Hepatocyte (in vitro differentiated cells): Measurements from ENCODE around the gene SELENOI. TPM values are rescaled to one million over a fixed set of nuclear protein-coding genes. Genes with fewer than 3 reads are reported as not detected.

Source experiments
- DNase-seq: peaks from one replicate; pipeline ENCODE4 v3.0.0-alpha.2; 2016; ENCODE audit warnings: low spot score
- H2AFZ ChIP-seq: fragments of 200-600 bp; sonication (generic); 2 replicates; pipeline ENCODE4 v1.6.0; 2016; ENCODE audit warnings: antibody characterized with exemption, mild to moderate bottlenecking
- H3K27ac ChIP-seq: fragments of 200-600 bp; sonication (generic); 2 replicates; pipeline ENCODE4 v1.5.1; 2016; ENCODE audit warnings: mild to moderate bottlenecking
- H3K27me3 ChIP-seq: fragments of 200-600 bp; sonication (generic); 2 replicates; pipeline ENCODE4 v1.6.1; 2016
- H3K36me3 ChIP-seq: fragments of 200-600 bp; sonication (generic); replicated peaks from 2 replicates; pipeline ENCODE4 v1.5.1; 2016; ENCODE audit warnings: low read depth; ENCODE audit not compliant: insufficient read depth
- H3K4me1 ChIP-seq: fragments of 200-600 bp; sonication (generic); 2 replicates; pipeline ENCODE4 v1.5.1; 2016; ENCODE audit warnings: mild to moderate bottlenecking, moderate library complexity; ENCODE audit not compliant: insufficient read depth
- H3K4me2 ChIP-seq: fragments of 200-600 bp; sonication (generic); 2 replicates; pipeline ENCODE4 v1.6.0; 2016
- H3K4me3 ChIP-seq: fragments of 200-600 bp; sonication (generic); 2 replicates; pipeline ENCODE4 v1.5.1; 2016; ENCODE audit warnings: mild to moderate bottlenecking
- H3K79me2 ChIP-seq: fragments of 200-600 bp; sonication (generic); 2 replicates; pipeline ENCODE4 v1.6.0; 2017; ENCODE audit warnings: mild to moderate bottlenecking
- H3K9me2 ChIP-seq: fragments of 200-600 bp; sonication (generic); replicated peaks from 2 replicates; pipeline ENCODE4 v1.6.0; 2017; ENCODE audit warnings: mild to moderate bottlenecking; ENCODE audit not compliant: insufficient read depth
- H3K9me3 ChIP-seq: fragments of 200-600 bp; sonication (generic); 2 replicates; pipeline ENCODE4 v1.5.1; 2016; ENCODE audit warnings: low read depth, mild to moderate bottlenecking
- H4K20me1 ChIP-seq: fragments of 200-600 bp; sonication (generic); 2 replicates; pipeline ENCODE4 v1.6.0; 2016; ENCODE audit warnings: mild to moderate bottlenecking; ENCODE audit not compliant: insufficient read depth, poor library complexity, severe bottlenecking
- CTCF ChIP-seq: fragments of 200-600 bp; sonication (generic); IDR thresholded peaks from 2 replicates; pipeline ENCODE4 v1.5.1; 2016; ENCODE audit warnings: antibody characterized with exemption, mild to moderate bottlenecking; ENCODE audit not compliant: poor library complexity
- EZH2 ChIP-seq: fragments of 200-600 bp; sonication (generic); IDR thresholded peaks from 2 replicates; pipeline ENCODE4 v1.6.1; 2016; ENCODE audit warnings: antibody characterized with exemption, mild to moderate bottlenecking, borderline replicate concordance
- EZH2phosphoT487 ChIP-seq: fragments of 200-600 bp; sonication (generic); IDR thresholded peaks from one replicate; pipeline ENCODE4 v1.6.1; 2018; ENCODE audit warnings: antibody characterized with exemption, mild to moderate bottlenecking, low read depth, moderate library complexity; ENCODE audit not compliant: unreplicated experiment, severe bottlenecking
- WGBS: methylation state at CpG from one replicate; pipeline ENCODE4 v1.1.6; 2016; ENCODE audit warnings: low lambda C conversion rate; ENCODE audit errors: missing lambda C conversion rate; 5-methylcytosine and 5-hydroxymethylcytosine counted together
- polyA plus RNA-seq: library from polyadenylated mRNA; unstranded; fragments of >200 nt; fragmentation: Nextera tagmentation; extraction: Ambion mirVana; gene quantifications from 2 replicates; pipeline ENCODE4 v1.2.1, GENCODE V29; 2016
- total RNA-seq: library from RNA; depleted of rRNA; stranded (reverse); fragments of >200 nt; gene quantifications from 2 replicates; pipeline ENCODE4 v1.2.3, GENCODE V29; 2014

SELENOI gene
- total and polyA plus RNA-seq, 2 experiments from 2014 or later = 6.4 to 34.4 TPM

- Histone ChIP-seq H3K9me3 (no peaks in the 10 kb centered on the region), H3K4me1 (no peaks in the 10 kb centered on the region), H3K4me3 (no peak overlapping the region), H3K4me2 (no peak overlapping the region), H4K20me1 (no peaks in the 10 kb centered on the region), H3K79me2 (no peaks in the 10 kb centered on the region), H3K27me3 (no peaks in the 10 kb centered on the region), H3K36me3 (no peaks in the 10 kb centered on the region), H3K27ac (no peak overlapping the region), H2AFZ (no peak overlapping the region), H3K9me2 (no peaks in the 10 kb centered on the region)
- no peak for TF ChIP-seq EZH2phosphoT487
- no peak for TF ChIP-seq CTCF
- no peak for TF ChIP-seq EZH2
- DNase-seq = no peak
- WGBS = 67% methylated on average over 3 of the region's 3 CpGs
Observed at GRCh38 chr2:26324903-26325302, 21.0 kb upstream of the SELENOI start.

GRCh38 chr2:26325851-26326250 lies 20.1 kb upstream of the SELENOI start:
- H3K36me3 ChIP-seq = no peaks in the 10 kb centered on the region
- H3K9me2 ChIP-seq = no peaks in the 10 kb centered on the region
- no peaks in the 10 kb centered on the region for H3K27me3 ChIP-seq
- H3K4me2 ChIP-seq = no peak overlapping the region
- H4K20me1 ChIP-seq = no peaks in the 10 kb centered on the region
- no peaks in the 10 kb centered on the region for H3K4me1 ChIP-seq
- 79% methylated on average over 4 of the region's 4 CpGs for WGBS
- no peak overlapping the region for H3K27ac ChIP-seq
- no peak for DNase-seq
- TF ChIP-seq EZH2 (no peak), EZH2phosphoT487 (no peak), CTCF (no peak)
- H2AFZ ChIP-seq = no peak overlapping the region
- no peaks in the 10 kb centered on the region for H3K9me3 ChIP-seq
- H3K79me2 ChIP-seq = no peaks in the 10 kb centered on the region
- no peak overlapping the region for H3K4me3 ChIP-seq

GRCh38 chr2:26326514-26326913 lies 19.4 kb upstream of the SELENOI start:
- 100% methylated on average over 1 of the region's 1 CpG for WGBS
- no peak for DNase-seq
- H3K27me3 ChIP-seq = no peaks in the 10 kb centered on the region
- no peaks in the 10 kb centered on the region for H3K4me1 ChIP-seq
- H3K36me3 ChIP-seq = no peaks in the 10 kb centered on the region
- no peak overlapping the region for H3K4me3 ChIP-seq
- TF ChIP-seq CTCF (no peak), EZH2 (no peak), EZH2phosphoT487 (no peak)
- H3K4me2 ChIP-seq = no peak overlapping the region
- no peaks in the 10 kb centered on the region for H3K9me2 ChIP-seq
- no peaks in the 10 kb centered on the region for H4K20me1 ChIP-seq
- H2AFZ ChIP-seq = no peak overlapping the region
- no peak overlapping the region for H3K27ac ChIP-seq
- H3K9me3 ChIP-seq = no peaks in the 10 kb centered on the region
- no peaks in the 10 kb centered on the region for H3K79me2 ChIP-seq
